ENCODE results near the gene RFX6. TPM values are rescaled to one million over a fixed set of nuclear protein-coding genes. Genes with fewer than 3 reads are reported as not detected.

RFX6 gene
- total RNA-seq, 1 experiment from 2014 or later, result 1.3 TPM

- Mint-ChIP-seq H3K4me1 (ENCODE audit: low read depth, unreplicated experiment) (no peaks in the 10 kb centered on the region), H3K27ac (ENCODE audit: unreplicated experiment) (no peak overlapping the region), H3K9me3 (ENCODE audit: unreplicated experiment) (no peaks in the 10 kb centered on the region), H3K36me3 (ENCODE audit: insufficient read depth, unreplicated experiment) (no peaks in the 10 kb centered on the region), H3K4me3 (ENCODE audit: unreplicated experiment) (no peak overlapping the region), H3K27me3 (ENCODE audit: insufficient read depth, unreplicated experiment) (peaks cover 4% of the 10 kb centered on the region)
- Histone ChIP-seq H3K27me3 (replicated peaks; ENCODE audit: control insufficient read depth, insufficient read depth, low read length) (0 out of 2 replicates have a peak, but pooled peaks cover 1% of the 10 kb centered on the region), H3K36me3 (ENCODE audit: control insufficient read depth, insufficient read depth, low read length) (no peaks in the 10 kb centered on the region), H3K9me3 (no peaks in the 10 kb centered on the region), H3K4me3 (ENCODE audit: low read depth, low read length) (no peak overlapping the region), H3K4me1 (no peaks in the 10 kb centered on the region)
- ChIA-PET POLR2A (no interaction called here), CTCF (no interaction called here)
- no peak for DNase-seq
- intact Hi-C loops (cut with micrococcal nuclease; ENCODE audit: unreplicated experiment), result no loop called here
- TF ChIP-seq, protein P1, sequence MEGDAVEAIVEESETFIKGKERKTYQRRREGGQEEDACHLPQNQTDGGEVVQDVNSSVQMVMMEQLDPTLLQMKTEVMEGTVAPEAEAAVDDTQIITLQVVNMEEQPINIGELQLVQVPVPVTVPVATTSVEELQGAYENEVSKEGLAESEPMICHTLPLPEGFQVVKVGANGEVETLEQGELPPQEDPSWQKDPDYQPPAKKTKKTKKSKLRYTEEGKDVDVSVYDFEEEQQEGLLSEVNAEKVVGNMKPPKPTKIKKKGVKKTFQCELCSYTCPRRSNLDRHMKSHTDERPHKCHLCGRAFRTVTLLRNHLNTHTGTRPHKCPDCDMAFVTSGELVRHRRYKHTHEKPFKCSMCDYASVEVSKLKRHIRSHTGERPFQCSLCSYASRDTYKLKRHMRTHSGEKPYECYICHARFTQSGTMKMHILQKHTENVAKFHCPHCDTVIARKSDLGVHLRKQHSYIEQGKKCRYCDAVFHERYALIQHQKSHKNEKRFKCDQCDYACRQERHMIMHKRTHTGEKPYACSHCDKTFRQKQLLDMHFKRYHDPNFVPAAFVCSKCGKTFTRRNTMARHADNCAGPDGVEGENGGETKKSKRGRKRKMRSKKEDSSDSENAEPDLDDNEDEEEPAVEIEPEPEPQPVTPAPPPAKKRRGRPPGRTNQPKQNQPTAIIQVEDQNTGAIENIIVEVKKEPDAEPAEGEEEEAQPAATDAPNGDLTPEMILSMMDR (IDR thresholded peaks at IDR 0.05; ENCODE audit: insufficient read depth in 1 of 2, low read depth in 1 of 2, low read length in 1 of 2, severe bottlenecking in 1 of 2, unreplicated experiment in 1 of 2), result no peak
- BruUV-seq (replicated peaks), result no TSS peak
Measured at GRCh38 chr6:116974526-116975316, 97.7 kb downstream of the RFX6 start.

GRCh38 chr6:116975600-116975999 is 98.6 kb downstream of the RFX6 start:
- POLR2A ChIA-PET, result no interaction called here
- CTCF ChIA-PET, result no interaction called here

DNA sequence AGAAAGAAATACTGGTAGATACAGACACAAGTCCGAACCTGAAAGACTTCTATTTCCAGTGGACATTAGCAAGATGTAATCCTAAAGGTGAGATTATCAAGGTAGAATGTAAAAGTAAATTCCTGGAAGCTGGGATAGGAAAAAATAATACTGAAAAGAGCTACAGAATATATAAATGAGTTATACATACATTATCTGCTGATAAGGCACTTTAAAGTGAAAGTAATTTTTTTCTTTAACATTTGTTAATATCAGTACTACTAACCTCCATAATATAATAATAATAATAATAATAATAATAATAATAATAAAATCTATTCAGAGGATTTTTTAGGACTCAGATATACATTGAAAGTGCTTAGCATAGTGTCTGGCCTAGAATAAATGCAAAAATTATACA is 102.5 kb downstream of the RFX6 start:
- H3K27me3 ChIP-seq (replicated peaks; ENCODE audit: control insufficient read depth, insufficient read depth, low read length), result no peaks in the 10 kb centered on the region
- BruUV-seq (replicated peaks), result no TSS peak

More at GRCh38 chr6:116975600-116975999, 98.6 kb downstream of the RFX6 start:
- no peaks in the 10 kb centered on the region for H3K9me3 ChIP-seq
- Mint-ChIP-seq H3K4me3 (ENCODE audit: unreplicated experiment) (no peak overlapping the region), H3K27me3 (ENCODE audit: insufficient read depth, unreplicated experiment) (peaks cover 4% of the 10 kb centered on the region), H3K9me3 (ENCODE audit: unreplicated experiment) (no peaks in the 10 kb centered on the region), H3K36me3 (ENCODE audit: insufficient read depth, unreplicated experiment) (no peaks in the 10 kb centered on the region), H3K4me1 (ENCODE audit: low read depth, unreplicated experiment) (no peaks in the 10 kb centered on the region), H3K27ac (ENCODE audit: unreplicated experiment) (no peak overlapping the region)
- no peak overlapping the region for H3K4me3 ChIP-seq (ENCODE audit: low read depth, low read length)
- H3K27me3 ChIP-seq (replicated peaks; ENCODE audit: control insufficient read depth, insufficient read depth, low read length), result 0 out of 2 replicates have a peak, but pooled peaks cover 1% of the 10 kb centered on the region
- H3K4me1 ChIP-seq, result no peaks in the 10 kb centered on the region
- no TSS peak for BruUV-seq (replicated peaks)
- intact Hi-C loops (cut with micrococcal nuclease; ENCODE audit: unreplicated experiment), result no loop called here
- H3K36me3 ChIP-seq (ENCODE audit: control insufficient read depth, insufficient read depth, low read length), result no peaks in the 10 kb centered on the region
- no peak for DNase-seq
- TF ChIP-seq, protein P1 (IDR thresholded peaks at IDR 0.05; ENCODE audit: insufficient read depth in 1 of 2, low read depth in 1 of 2, low read length in 1 of 2, severe bottlenecking in 1 of 2, unreplicated experiment in 1 of 2), result no peak

More for the DNA sequence above, 102.5 kb downstream of the RFX6 start:
- TF ChIP-seq, protein P1 (IDR thresholded peaks at IDR 0.05; ENCODE audit: insufficient read depth in 1 of 2, low read depth in 1 of 2, low read length in 1 of 2, severe bottlenecking in 1 of 2, unreplicated experiment in 1 of 2), result no peak
- no peak overlapping the region for H3K4me3 ChIP-seq (ENCODE audit: low read depth, low read length)
- peaks cover 4% of the 10 kb centered on the region; the same call in 1 of the 2 replicates for H3K9me3 ChIP-seq
- Mint-ChIP-seq H3K4me1 (ENCODE audit: low read depth, unreplicated experiment) (no peaks in the 10 kb centered on the region), H3K27me3 (ENCODE audit: insufficient read depth, unreplicated experiment) (peaks cover 4% of the 10 kb centered on the region), H3K36me3 (ENCODE audit: insufficient read depth, unreplicated experiment) (no peaks in the 10 kb centered on the region), H3K9me3 (ENCODE audit: unreplicated experiment) (peaks cover 19% of the 10 kb centered on the region), H3K27ac (ENCODE audit: unreplicated experiment) (no peak overlapping the region), H3K4me3 (ENCODE audit: unreplicated experiment) (no peak overlapping the region)
- ChIA-PET CTCF (no interaction called here), POLR2A (no interaction called here)
- H3K36me3 ChIP-seq (ENCODE audit: control insufficient read depth, insufficient read depth, low read length), result no peaks in the 10 kb centered on the region
- H3K4me1 ChIP-seq, result no peaks in the 10 kb centered on the region
- DNase-seq, result no peak
- intact Hi-C loops (cut with micrococcal nuclease; ENCODE audit: unreplicated experiment), result no loop called here

Other genes starting within 250 kb of the RFX6 start
- 14.0 and 14.3 TPM in 2 replicates for gene ZUP1, start 208.5 kb upstream of the RFX6 start, total RNA-seq (2022)
- 12.0 and 12.2 TPM in 2 replicates for gene KPNA5, start 196.0 kb upstream of the RFX6 start, total RNA-seq (2022)
- not detected in 2 replicates for gene FAM162B, start 111.5 kb upstream of the RFX6 start, total RNA-seq (2022)
- gene GPRC6A, start 48.2 kb upstream of the RFX6 start, total RNA-seq (2022), result 0.41 and 0.81 TPM in 2 replicates

Data from Caco-2 (cell line).